Epithelial cell of proximal tubule (primary cell): Measurements from ENCODE around the gene ACTR5. TPM values are rescaled to one million over a fixed set of nuclear protein-coding genes. Genes with fewer than 3 reads are reported as not detected.

ENCODE experiments used
- DNase-seq: peaks from one replicate; pipeline ENCODE4 v3.0.0-alpha.2; 2011; ENCODE audit warnings: low read depth
- H3K4me3 ChIP-seq: 2 replicates; pipeline ENCODE4 v1.5.1; 2011; ENCODE audit warnings: low read depth, mild to moderate bottlenecking, low read length
- CTCF ChIP-seq: conservative IDR thresholded peaks from 2 replicates; pipeline ENCODE4 v1.5.1; 2012; ENCODE audit warnings: low read depth, mild to moderate bottlenecking, low read length
- total RNA-seq: library from RNA; depleted of rRNA; stranded (reverse); fragments of >200 nt; gene quantifications from 2 replicates; pipeline ENCODE4 v1.2.3, GENCODE V29; 2015

The ACTR5 gene
- total RNA-seq: 9.8 and 10.0 TPM in 2 replicates

GRCh38 chr20:38748097-38748860 lies at the start of gene ACTR5:
Gene ACTR5 (plus strand): TSS chr20:38748460. CDS start chr20:38748479, 19 bp downstream.
- TF ChIP-seq CTCF: no peak
- peak within 1 kb of the TSS; percentile 70 for H3K4me3 ChIP-seq
- peak; percentile 41 for DNase-seq

- no peak for TF ChIP-seq CTCF
- no peak overlapping the region for H3K4me3 ChIP-seq
- DNase-seq: no peak
Observed at GRCh38 chr20:38698541-38698940, 49.7 kb upstream of the ACTR5 start.

- no peak for TF ChIP-seq CTCF
- DNase-seq: no peak
- H3K4me3 ChIP-seq: no peak overlapping the region
Observed at GRCh38 chr20:38700141-38700540, 48.1 kb upstream of the ACTR5 start.

- DNase-seq: no peak
- H3K4me3 ChIP-seq: no peak overlapping the region
- TF ChIP-seq CTCF: no peak
Observed at GRCh38 chr20:38700926-38701325, 47.3 kb upstream of the ACTR5 start.

GRCh38 chr20:38703526-38703925 lies 44.7 kb upstream of the ACTR5 start:
- no peak for TF ChIP-seq CTCF
- no peak overlapping the region for H3K4me3 ChIP-seq
- no peak for DNase-seq

GRCh38 chr20:38704136-38704535 lies 44.1 kb upstream of the ACTR5 start:
- no peak overlapping the region for H3K4me3 ChIP-seq
- no peak for TF ChIP-seq CTCF
- no peak for DNase-seq

- TF ChIP-seq CTCF: no peak
- no peak for DNase-seq
- H3K4me3 ChIP-seq: no peak overlapping the region
Observed at GRCh38 chr20:38706509-38706908, 41.8 kb upstream of the ACTR5 start.
